Measurements from ENCODE around the gene CDH13.

Gene CDH13

GRCh38 chr16:83727018-83727417, 1100.2 kb downstream of the CDH13 start:
- Mint-ChIP-seq H3K9me3 (peaks cover 11% of the 10 kb centered on the region), H3K27me3 (ENCODE audit: low read depth) (no peaks in the 10 kb centered on the region), H3K36me3 (ENCODE audit: low read depth) (no peaks in the 10 kb centered on the region), H3K27ac (no peak overlapping the region), H3K4me3 (no peak overlapping the region), H3K4me1 (ENCODE audit: low read depth) (peaks cover 5% of the 10 kb centered on the region)

DNA sequence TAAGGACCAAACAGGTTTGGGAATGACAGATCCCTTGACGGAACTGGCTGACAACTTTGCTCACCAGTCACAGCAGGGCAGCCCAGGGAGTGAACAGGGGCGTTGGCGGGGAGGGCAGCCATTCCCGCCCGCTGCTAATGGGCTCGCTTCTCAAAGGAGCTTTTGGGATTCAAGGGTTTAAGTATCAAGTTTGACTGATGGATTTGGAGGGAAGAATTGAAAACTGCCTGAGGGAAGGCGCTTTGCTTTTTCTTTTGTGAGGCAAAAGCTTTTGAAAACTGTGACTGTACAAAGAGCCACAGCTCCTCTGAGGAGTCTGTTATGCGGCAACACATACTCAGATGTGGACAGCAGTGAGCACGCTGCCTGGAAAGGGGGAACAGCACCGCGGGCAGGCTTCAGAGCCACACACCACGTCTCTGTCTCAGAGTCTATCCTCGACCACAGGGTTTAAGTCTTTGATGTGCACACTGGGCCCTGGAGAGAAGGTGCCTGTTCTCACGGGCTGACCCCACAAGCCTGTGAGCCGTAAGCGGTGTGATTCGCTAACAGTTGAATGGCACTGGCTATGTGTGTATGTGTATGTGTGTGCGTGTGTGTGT, 1101.1 kb downstream of the CDH13 start:
- Mint-ChIP-seq H3K9me3 (peaks cover 13% of the 10 kb centered on the region), H3K36me3 (ENCODE audit: low read depth) (no peaks in the 10 kb centered on the region), H3K27ac (no peak overlapping the region), H3K27me3 (ENCODE audit: low read depth) (no peaks in the 10 kb centered on the region), H3K4me3 (no peak overlapping the region), H3K4me1 (ENCODE audit: low read depth) (peaks cover 5% of the 10 kb centered on the region)

- no peak overlapping the region for H3K4me3 Mint-ChIP-seq
- H3K4me1 Mint-ChIP-seq (ENCODE audit: low read depth) = peaks cover 5% of the 10 kb centered on the region
- peaks cover 13% of the 10 kb centered on the region for H3K9me3 Mint-ChIP-seq
- no peaks in the 10 kb centered on the region for H3K27me3 Mint-ChIP-seq (ENCODE audit: low read depth)
- no peak overlapping the region for H3K27ac Mint-ChIP-seq
- H3K36me3 Mint-ChIP-seq (ENCODE audit: low read depth) = no peaks in the 10 kb centered on the region
These were observed 1101.7 kb downstream of the CDH13 start for GRCh38 chr16:83728492-83728891.

GRCh38 chr16:83730812-83731211, 1104.0 kb downstream of the CDH13 start:
- Mint-ChIP-seq H3K9me3 (peaks cover 27% of the 10 kb centered on the region), H3K27ac (no peak overlapping the region), H3K27me3 (ENCODE audit: low read depth) (no peaks in the 10 kb centered on the region), H3K4me1 (ENCODE audit: low read depth) (peaks cover 5% of the 10 kb centered on the region), H3K36me3 (ENCODE audit: low read depth) (no peaks in the 10 kb centered on the region), H3K4me3 (no peak overlapping the region)

GRCh38 chr16:83732536-83732935, 1105.8 kb downstream of the CDH13 start:
- H3K4me3 Mint-ChIP-seq = no peak overlapping the region
- H3K9me3 Mint-ChIP-seq = peaks cover 31% of the 10 kb centered on the region
- H3K36me3 Mint-ChIP-seq (ENCODE audit: low read depth) = no peaks in the 10 kb centered on the region
- H3K27me3 Mint-ChIP-seq (ENCODE audit: low read depth) = no peaks in the 10 kb centered on the region
- H3K4me1 Mint-ChIP-seq (ENCODE audit: low read depth) = no peaks in the 10 kb centered on the region
- H3K27ac Mint-ChIP-seq = no peak overlapping the region

DNA sequence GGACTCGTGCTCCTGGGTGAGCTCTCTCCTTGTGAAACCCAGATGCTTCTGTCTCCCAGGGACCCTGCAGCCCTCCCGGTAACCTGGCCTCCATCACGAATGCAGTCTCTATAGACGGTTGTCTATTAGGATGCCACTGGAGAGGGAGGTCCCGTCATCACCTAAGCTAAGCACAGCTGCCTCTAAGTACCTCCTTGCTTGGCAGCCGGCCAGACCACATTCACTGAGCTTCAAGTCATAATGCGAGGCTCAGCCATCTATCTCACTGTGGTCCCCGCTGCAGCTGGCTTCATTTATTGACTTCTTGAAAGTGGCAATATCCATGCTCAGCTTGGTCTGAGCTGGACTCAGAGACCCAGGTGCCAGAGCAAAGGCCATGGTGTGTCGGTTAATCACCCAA, 1106.5 kb downstream of the CDH13 start:
- Mint-ChIP-seq H3K36me3 (ENCODE audit: low read depth) (no peaks in the 10 kb centered on the region), H3K4me1 (ENCODE audit: low read depth) (no peaks in the 10 kb centered on the region), H3K4me3 (no peak overlapping the region), H3K27ac (no peak overlapping the region), H3K9me3 (peaks cover 31% of the 10 kb centered on the region), H3K27me3 (ENCODE audit: low read depth) (no peaks in the 10 kb centered on the region)

DNA sequence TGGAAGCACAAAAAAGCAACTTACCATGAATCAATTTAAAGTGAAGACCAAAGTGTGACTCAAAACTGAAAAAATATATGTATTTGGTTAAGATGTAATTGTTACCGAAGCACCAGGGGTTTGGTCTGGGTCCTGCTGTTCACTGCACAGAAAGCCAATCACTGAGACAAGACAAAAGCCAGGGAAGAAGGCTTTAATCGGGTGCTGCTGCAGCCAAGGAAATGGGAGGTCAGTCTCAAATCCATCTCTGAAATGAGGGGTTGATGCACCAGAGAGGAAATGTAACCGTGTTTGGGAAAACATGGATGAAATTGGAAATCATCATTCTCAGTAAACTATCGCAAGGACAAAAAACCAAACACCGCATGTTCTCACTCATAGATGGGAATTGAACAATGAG, 1107.4 kb downstream of the CDH13 start:
- Mint-ChIP-seq H3K36me3 (ENCODE audit: low read depth) (no peaks in the 10 kb centered on the region), H3K27ac (no peak overlapping the region), H3K27me3 (ENCODE audit: low read depth) (no peaks in the 10 kb centered on the region), H3K4me1 (ENCODE audit: low read depth) (no peaks in the 10 kb centered on the region), H3K4me3 (no peak overlapping the region), H3K9me3 (peaks cover 31% of the 10 kb centered on the region)

DNA sequence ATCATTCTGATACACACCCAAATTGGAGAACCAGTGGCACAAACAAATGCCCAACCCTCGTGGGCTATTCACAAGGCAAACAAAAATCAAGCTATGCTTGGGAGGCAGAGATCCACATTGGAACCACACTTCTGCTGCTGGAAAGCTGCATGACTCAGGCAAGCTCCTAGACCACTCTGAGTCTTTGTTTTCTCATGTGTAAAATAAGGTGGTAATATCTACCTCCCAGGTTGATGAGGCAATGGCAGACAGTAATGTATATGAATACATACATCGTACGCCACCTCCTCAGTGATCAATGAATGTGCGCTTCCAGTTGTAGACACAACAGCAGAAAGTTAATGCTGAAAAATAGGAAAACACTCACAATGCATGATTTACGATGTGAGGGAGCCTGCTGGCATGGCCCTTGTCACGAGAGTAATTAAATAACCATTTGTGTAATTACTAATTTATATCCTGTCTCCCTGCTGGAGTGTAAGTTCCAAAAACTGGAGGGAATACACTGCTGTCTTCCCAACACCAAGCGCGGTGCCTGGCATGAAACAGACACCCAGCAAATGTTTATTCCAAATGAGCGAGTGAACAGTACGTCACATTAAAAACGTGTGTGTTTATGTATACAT, 1111.1 kb downstream of the CDH13 start:
- Mint-ChIP-seq H3K27ac (no peak overlapping the region), H3K36me3 (ENCODE audit: low read depth) (no peaks in the 10 kb centered on the region), H3K4me1 (ENCODE audit: low read depth) (no peaks in the 10 kb centered on the region), H3K4me3 (no peak overlapping the region), H3K9me3 (peaks cover 18% of the 10 kb centered on the region), H3K27me3 (ENCODE audit: low read depth) (no peaks in the 10 kb centered on the region)

DNA sequence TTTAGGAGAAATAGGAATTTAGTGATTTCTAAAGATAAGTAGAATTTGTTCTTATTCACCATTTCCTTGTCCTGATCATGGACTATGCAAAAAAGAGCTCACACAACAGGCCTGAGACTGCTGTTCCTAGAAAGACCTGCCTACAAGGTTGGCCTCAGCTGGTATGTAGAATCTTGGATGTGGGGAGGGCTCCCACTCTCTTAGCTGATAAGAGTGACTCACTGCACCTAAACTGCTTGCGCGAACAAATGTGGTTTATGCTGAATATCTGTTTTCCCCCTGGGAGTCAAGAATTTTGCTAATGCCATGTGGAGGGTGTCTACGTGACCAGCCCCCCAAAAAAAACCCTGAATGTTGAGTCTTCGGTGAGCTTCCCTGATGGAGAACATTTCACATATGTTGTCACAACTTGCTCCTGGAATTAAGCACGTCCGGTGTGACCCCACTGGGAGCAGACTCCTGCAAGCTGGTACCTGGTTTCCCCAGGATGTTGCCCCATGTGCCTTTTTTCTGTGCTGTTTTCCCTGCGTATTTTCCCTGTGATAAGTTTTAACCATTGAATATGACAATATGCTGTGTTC, 1112.2 kb downstream of the CDH13 start:
- Mint-ChIP-seq H3K4me1 (ENCODE audit: low read depth) (no peaks in the 10 kb centered on the region), H3K27me3 (ENCODE audit: low read depth) (no peaks in the 10 kb centered on the region), H3K36me3 (ENCODE audit: low read depth) (no peaks in the 10 kb centered on the region), H3K27ac (no peak overlapping the region), H3K4me3 (no peak overlapping the region), H3K9me3 (peaks cover 15% of the 10 kb centered on the region)

GRCh38 chr16:83742124-83742899, 1115.5 kb downstream of the CDH13 start:
- Mint-ChIP-seq H3K9me3 (no peaks in the 10 kb centered on the region), H3K36me3 (ENCODE audit: low read depth) (no peaks in the 10 kb centered on the region), H3K27me3 (ENCODE audit: low read depth) (no peaks in the 10 kb centered on the region), H3K4me3 (no peak overlapping the region), H3K4me1 (ENCODE audit: low read depth) (no peaks in the 10 kb centered on the region), H3K27ac (no peak overlapping the region)

DNA sequence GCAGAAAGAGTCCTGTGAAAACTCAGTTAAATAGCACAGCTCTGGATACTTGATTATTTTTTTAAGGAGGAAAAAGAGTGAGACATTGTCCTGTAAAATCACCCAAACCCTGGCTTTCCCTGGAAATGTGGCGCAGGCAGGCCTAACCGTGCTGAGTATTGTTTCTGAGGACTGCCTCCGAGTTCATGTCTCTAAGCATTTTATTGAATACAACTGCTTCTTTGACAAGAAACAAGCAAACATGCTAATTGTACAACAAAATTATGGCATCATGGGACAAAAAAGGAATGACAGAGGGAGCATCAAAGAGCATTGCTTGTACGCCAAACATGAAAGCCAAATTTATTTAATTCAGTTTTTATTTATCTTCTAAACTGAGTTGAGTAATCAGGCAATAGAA, 1116.5 kb downstream of the CDH13 start:
- Mint-ChIP-seq H3K27me3 (ENCODE audit: low read depth) (no peaks in the 10 kb centered on the region), H3K4me1 (ENCODE audit: low read depth) (no peaks in the 10 kb centered on the region), H3K27ac (no peak overlapping the region), H3K9me3 (no peaks in the 10 kb centered on the region), H3K4me3 (no peak overlapping the region), H3K36me3 (ENCODE audit: low read depth) (no peaks in the 10 kb centered on the region)

DNA sequence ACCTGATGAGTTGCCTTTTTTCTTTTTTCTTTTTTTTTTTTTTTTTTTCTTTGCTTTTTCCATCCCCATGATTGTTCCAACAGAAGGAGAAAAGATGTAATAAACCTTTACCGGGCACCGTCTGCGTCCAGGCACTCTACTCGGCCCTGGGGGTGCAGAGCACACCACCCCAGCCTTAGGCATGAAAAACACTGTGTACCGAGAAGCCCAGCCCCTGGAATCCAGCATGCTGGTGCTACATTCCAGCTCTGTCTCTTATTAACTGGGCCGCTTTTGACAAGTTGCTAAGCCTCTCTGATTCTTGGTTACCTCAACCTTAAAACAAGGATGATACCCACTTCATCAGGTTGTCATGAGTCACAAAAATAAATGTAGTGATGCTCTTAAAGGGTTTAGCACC, 1117.0 kb downstream of the CDH13 start:
- H3K9me3 Mint-ChIP-seq = no peaks in the 10 kb centered on the region
- H3K36me3 Mint-ChIP-seq (ENCODE audit: low read depth) = no peaks in the 10 kb centered on the region
- H3K4me3 Mint-ChIP-seq = no peak overlapping the region
- H3K4me1 Mint-ChIP-seq (ENCODE audit: low read depth) = no peaks in the 10 kb centered on the region
- no peaks in the 10 kb centered on the region for H3K27me3 Mint-ChIP-seq (ENCODE audit: low read depth)
- H3K27ac Mint-ChIP-seq = no peak overlapping the region

DNA sequence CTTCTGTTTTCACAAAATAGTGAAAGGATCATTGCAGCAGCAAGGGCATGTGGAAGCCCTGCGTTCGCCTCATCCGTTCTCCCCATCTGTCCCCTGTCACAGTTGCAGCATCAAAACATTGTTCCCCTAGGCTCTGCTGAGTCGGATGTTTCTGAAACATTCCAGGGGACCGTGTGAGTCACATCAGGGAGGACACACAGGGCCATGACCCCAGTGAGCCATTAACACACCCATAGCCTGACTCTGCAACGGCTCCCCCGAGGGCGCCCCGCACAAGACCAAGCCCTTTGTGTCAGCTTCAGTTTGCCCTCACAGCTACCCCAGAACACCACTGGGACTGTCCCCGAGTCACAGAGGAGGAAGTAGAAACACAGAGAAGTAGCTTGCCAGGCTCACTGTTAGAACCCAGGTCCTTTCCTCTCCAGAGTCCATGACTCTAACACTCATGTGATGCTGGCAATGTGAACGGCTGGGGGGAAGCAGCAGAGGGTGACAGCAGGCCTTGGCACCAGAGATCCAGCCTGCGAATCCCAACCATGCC, 1117.7 kb downstream of the CDH13 start:
- no peaks in the 10 kb centered on the region for H3K9me3 Mint-ChIP-seq
- no peaks in the 10 kb centered on the region for H3K36me3 Mint-ChIP-seq (ENCODE audit: low read depth)
- no peak overlapping the region for H3K4me3 Mint-ChIP-seq
- H3K27ac Mint-ChIP-seq = no peak overlapping the region
- no peaks in the 10 kb centered on the region for H3K4me1 Mint-ChIP-seq (ENCODE audit: low read depth)
- no peaks in the 10 kb centered on the region for H3K27me3 Mint-ChIP-seq (ENCODE audit: low read depth)

- Mint-ChIP-seq H3K4me3 (no peak overlapping the region), H3K9me3 (no peaks in the 10 kb centered on the region), H3K27me3 (ENCODE audit: low read depth) (no peaks in the 10 kb centered on the region), H3K4me1 (ENCODE audit: low read depth) (no peaks in the 10 kb centered on the region), H3K27ac (no peak overlapping the region), H3K36me3 (ENCODE audit: low read depth) (no peaks in the 10 kb centered on the region)
These were observed 1119.8 kb downstream of the CDH13 start for GRCh38 chr16:83746611-83747010.

DNA sequence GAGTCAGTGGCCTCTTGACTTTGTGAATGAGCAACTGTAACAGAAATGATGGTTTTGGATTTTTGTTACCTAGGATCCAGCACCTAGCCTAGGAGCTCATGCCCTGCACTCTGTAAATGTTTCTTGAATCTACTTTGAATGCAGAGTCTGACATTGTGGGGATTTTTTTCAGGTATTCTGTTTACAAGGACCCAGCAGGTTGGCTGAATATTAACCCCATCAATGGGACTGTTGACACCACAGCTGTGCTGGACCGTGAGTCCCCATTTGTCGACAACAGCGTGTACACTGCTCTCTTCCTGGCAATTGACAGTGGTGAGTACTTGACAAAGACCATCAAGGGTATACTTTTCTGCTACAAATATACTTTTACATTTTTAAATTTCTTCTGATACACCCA, 1121.2 kb downstream of the CDH13 start:
- H3K4me3 Mint-ChIP-seq = no peak overlapping the region
- H3K27ac Mint-ChIP-seq = no peak overlapping the region
- no peaks in the 10 kb centered on the region for H3K4me1 Mint-ChIP-seq (ENCODE audit: low read depth)
- H3K27me3 Mint-ChIP-seq (ENCODE audit: low read depth) = no peaks in the 10 kb centered on the region
- H3K9me3 Mint-ChIP-seq = no peaks in the 10 kb centered on the region
- no peaks in the 10 kb centered on the region for H3K36me3 Mint-ChIP-seq (ENCODE audit: low read depth)
